HAP-1 (cell line): ENCODE results near the gene DDIT3.
"Not testable (repeated sequence)": the region's sequence is repeated elsewhere in the genome, so short reads cannot be mapped to it uniquely, and the experiment has no call there.

Experiments
- DNase-seq, 2 experiments: peaks; one replicate each; pipeline ENCODE4 v3.0.0-alpha.2; 2016 to 2020; ENCODE audit warnings: low spot score in 2 of 2
- H3K27me3 ChIP-seq: fragments of 250-450 bp; sonication (Bioruptor Pico); 2 replicates; pipeline ENCODE4 v1.5.1; 2020; ENCODE audit warnings: low read depth, mild to moderate bottlenecking, moderate library complexity
- H3K36me3 ChIP-seq: fragments of 250-450 bp; sonication (Bioruptor Pico); replicated peaks from 2 replicates; pipeline ENCODE4 v1.5.1; 2020; ENCODE audit warnings: mild to moderate bottlenecking
- H3K4me1 ChIP-seq: fragments of 250-450 bp; sonication (Bioruptor Pico); 2 replicates; pipeline ENCODE4 v1.5.1; 2020; ENCODE audit warnings: mild to moderate bottlenecking
- H3K4me3 ChIP-seq: fragments of 250-450 bp; sonication (Bioruptor Pico); 2 replicates; pipeline ENCODE4 v1.5.1; 2020; ENCODE audit warnings: mild to moderate bottlenecking, moderate library complexity
- H3K9me3 ChIP-seq: fragments of 250-450 bp; sonication (Bioruptor Pico); 2 replicates; pipeline ENCODE4 v1.5.1; 2020; ENCODE audit warnings: mild to moderate bottlenecking, moderate library complexity
- in situ Hi-C: fragments of 300-500 bp; cut with MboI; formaldehyde crosslinking; loops from 3 replicates; pipeline ENCODE4 v1.14.3; 2020; ENCODE audit warnings: low sequenced_read_pairs, inconsistent platforms, mixed read lengths

Gene DDIT3

DNA sequence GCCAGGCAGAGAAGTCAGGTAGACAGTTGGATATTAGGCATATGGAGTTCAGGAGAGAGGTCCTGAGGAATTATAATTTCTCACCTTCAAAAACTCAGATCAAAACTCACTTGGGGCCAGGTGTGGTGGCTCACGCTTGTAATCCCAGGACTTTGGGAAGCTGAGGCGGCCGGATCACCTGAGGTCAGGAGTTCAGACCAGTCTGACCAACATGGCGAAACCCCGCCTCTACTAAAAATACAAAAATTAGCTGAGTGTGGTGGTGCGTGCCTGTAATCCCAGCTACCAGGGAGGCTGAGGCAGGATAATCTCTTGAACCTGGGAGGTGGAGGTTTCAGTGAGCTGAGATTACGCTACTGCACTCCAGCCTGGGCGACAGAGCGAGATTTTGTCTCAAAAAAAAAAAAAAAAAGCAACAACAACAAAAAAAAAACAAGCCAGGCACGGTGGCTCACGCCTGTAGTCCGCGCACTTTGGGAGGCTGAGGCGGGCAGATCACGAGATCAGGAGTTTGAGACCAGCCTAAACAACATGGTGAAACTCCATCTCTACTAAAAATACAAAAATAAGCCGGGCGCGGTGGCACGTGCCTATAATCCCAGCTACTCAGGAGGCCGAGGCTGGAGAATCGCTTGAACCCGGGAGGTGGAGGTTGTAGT lies 17.9 kb downstream of the DDIT3 start:
- H3K27me3 ChIP-seq, H3K4me3 ChIP-seq, H3K4me1 ChIP-seq, DNase-seq, in situ Hi-C loops, H3K9me3 ChIP-seq: not testable (repeated sequence)
- H3K36me3 ChIP-seq, result peaks cover 89% of the 10 kb centered on the region

- Histone ChIP-seq H3K36me3 (peaks cover 94% of the 10 kb centered on the region), H3K27me3 (no peaks in the 10 kb centered on the region)
Observed at GRCh38 chr12:57500213-57500612, 20.1 kb downstream of the DDIT3 start.

GRCh38 chr12:57498571-57498970 lies 21.7 kb downstream of the DDIT3 start:
- peak in 1 of 2 experiments; percentile 1 for DNase-seq
- Histone ChIP-seq H3K9me3 (no peaks in the 10 kb centered on the region), H3K36me3 (peaks cover 86% of the 10 kb centered on the region), H3K4me3 (no peak overlapping the region), H3K4me1 (no peaks in the 10 kb centered on the region; the same call in 1 of the 2 replicates), H3K27me3 (no peaks in the 10 kb centered on the region)
- in situ Hi-C loops, result no loop called here

More at GRCh38 chr12:57500213-57500612, 20.1 kb downstream of the DDIT3 start:
- no peaks in the 10 kb centered on the region for H3K9me3 ChIP-seq
- no peak overlapping the region for H3K4me3 ChIP-seq
- peaks cover 8% of the 10 kb centered on the region for H3K4me1 ChIP-seq
- in situ Hi-C loops, result no loop called here
- DNase-seq, result no peak

GRCh38 chr12:57498132-57498502 lies 22.2 kb downstream of the DDIT3 start:
- H3K36me3 ChIP-seq, result peaks cover 83% of the 10 kb centered on the region
- in situ Hi-C loops, result no loop called here

DNA sequence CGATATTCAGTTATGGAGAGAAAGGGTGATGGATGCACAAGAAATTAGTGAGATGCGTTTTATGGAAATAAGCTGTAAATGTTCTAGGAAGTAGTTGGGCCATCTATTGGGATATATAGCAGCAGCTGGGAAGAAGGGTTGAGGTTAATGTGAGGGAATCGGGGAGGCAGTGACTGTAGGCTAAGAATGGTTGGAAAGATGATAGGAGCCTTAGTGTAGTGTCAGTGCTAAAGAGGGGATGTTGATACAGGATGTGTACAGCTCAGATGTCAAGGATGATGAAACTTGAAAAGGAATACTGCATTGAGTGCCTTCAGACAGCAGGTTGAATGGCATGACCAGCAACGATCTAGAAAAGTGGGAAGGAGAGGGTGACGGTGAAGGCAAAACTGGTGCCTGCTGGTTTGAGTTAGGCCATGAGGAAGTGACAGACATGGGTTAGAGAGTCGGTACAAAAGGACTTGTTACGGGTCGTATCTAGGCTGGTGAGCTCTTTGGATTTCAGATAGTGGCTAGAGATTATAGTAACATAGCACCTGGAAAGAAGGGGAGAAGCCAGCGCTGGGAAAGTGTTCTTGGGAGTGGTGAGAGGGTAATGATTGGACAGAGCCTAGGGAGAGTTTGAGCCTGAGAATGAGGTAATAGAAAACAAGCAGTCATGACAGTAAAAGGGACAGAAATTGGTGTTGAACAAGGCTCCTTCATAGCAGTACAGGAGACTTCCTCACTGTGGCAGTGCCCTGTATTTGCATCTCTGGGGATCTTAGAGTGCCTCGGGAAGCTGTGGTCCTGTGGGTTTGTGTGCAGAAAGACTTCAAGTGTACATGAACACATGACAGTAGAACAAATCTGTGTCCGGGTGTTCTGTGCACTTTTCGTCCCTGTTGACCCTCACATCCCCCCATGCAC lies 22.8 kb downstream of the DDIT3 start:
- H3K4me1 ChIP-seq, result no peaks in the 10 kb centered on the region
- H3K9me3 ChIP-seq, result no peaks in the 10 kb centered on the region
- H3K36me3 ChIP-seq, result peaks cover 83% of the 10 kb centered on the region
- in situ Hi-C loops, result no loop called here
- no peaks in the 10 kb centered on the region for H3K27me3 ChIP-seq
- no peak overlapping the region for H3K4me3 ChIP-seq
- no peak for DNase-seq

More at GRCh38 chr12:57498132-57498502, 22.2 kb downstream of the DDIT3 start:
- Histone ChIP-seq H3K27me3 (no peaks in the 10 kb centered on the region), H3K9me3 (no peaks in the 10 kb centered on the region), H3K4me1 (no peaks in the 10 kb centered on the region), H3K4me3 (no peak overlapping the region)
- DNase-seq, result peak in 1 of 2 experiments; percentile 1

DNA sequence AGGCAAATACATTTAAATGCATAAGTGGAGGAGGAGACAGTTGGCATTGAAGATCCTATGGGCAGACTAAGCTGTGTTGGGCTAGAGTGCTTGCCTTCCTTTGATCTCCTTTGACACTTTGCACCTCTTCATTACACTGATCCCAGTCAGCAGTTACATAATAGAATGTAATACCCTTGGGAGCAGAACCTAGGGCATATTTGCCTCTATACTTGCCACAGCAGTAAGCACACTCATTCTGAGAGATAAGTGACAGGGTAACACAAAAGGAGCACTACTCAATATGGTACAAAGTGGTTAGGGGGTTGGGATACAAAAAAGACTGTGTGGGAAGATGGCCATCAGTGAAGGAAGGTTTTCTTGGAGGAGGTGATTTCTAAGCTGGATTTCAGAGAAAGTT lies 23.5 kb downstream of the DDIT3 start:
- Histone ChIP-seq H3K4me3 (no peak overlapping the region), H3K36me3 (peaks cover 83% of the 10 kb centered on the region), H3K9me3 (no peaks in the 10 kb centered on the region), H3K4me1 (no peaks in the 10 kb centered on the region), H3K27me3 (no peaks in the 10 kb centered on the region)
- DNase-seq, result peak in 1 of 2 experiments; percentile 2
- in situ Hi-C loops, result no loop called here

GRCh38 chr12:57495051-57495701 lies 25.1 kb downstream of the DDIT3 start:
- peaks cover 81% of the 10 kb centered on the region for H3K36me3 ChIP-seq
- in situ Hi-C loops, result not testable (repeated sequence)

GRCh38 chr12:57491393-57492280 lies 28.7 kb downstream of the DDIT3 start:
- Histone ChIP-seq H3K4me3 (no peak overlapping the region), H3K27me3 (no peaks in the 10 kb centered on the region), H3K4me1 (no peaks in the 10 kb centered on the region), H3K36me3 (peaks cover 62% of the 10 kb centered on the region), H3K9me3 (no peaks in the 10 kb centered on the region)
- DNase-seq, result peak in 1 of 2 experiments; percentile 28
- in situ Hi-C loops, result no loop called here

More at GRCh38 chr12:57495051-57495701, 25.1 kb downstream of the DDIT3 start:
- not testable (repeated sequence) for DNase-seq, H3K4me3 ChIP-seq, H3K9me3 ChIP-seq, H3K27me3 ChIP-seq, H3K4me1 ChIP-seq

DNA sequence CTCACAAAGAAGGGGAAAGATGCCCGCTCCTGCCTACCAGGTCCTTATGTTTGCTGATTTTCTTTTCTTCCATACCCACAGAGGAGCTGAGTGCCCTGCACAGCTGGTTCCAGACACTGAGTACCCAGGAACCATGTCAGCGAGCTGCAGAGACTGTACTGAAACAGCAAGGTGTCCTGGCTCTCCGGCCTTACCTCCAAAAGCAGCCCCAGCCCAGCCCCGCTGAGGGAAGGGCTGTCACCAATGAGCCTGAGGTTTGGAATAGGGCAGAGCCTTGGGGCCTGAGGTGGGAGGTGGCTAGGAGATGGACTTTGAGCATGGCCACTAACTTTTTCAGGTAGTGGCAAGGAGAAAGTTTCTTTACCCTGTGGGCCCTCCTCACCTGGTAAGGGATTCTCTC lies 30.2 kb downstream of the DDIT3 start:
- Histone ChIP-seq H3K4me3 (no peak overlapping the region), H3K4me1 (no peaks in the 10 kb centered on the region), H3K9me3 (no peaks in the 10 kb centered on the region), H3K36me3 (peaks cover 51% of the 10 kb centered on the region), H3K27me3 (no peaks in the 10 kb centered on the region)
- in situ Hi-C loops, result no loop called here
- no peak for DNase-seq

- Histone ChIP-seq H3K27me3 (no peaks in the 10 kb centered on the region), H3K4me1 (no peaks in the 10 kb centered on the region), H3K36me3 (peaks cover 46% of the 10 kb centered on the region), H3K4me3 (peak overlapping the region; percentile 92), H3K9me3 (no peaks in the 10 kb centered on the region)
- DNase-seq, result no peak
- in situ Hi-C loops, result no loop called here
Observed at GRCh38 chr12:57489157-57489641, 31.1 kb downstream of the DDIT3 start.

GRCh38 chr12:57488402-57489156 lies 31.7 kb downstream of the DDIT3 start:
- in situ Hi-C loops, result no loop called here
- H3K27me3 ChIP-seq, result no peaks in the 10 kb centered on the region
- H3K36me3 ChIP-seq, result peaks cover 42% of the 10 kb centered on the region
- H3K4me3 ChIP-seq, result peak overlapping the region; percentile 92
- H3K9me3 ChIP-seq, result no peaks in the 10 kb centered on the region
- DNase-seq, result no peak
- no peaks in the 10 kb centered on the region for H3K4me1 ChIP-seq

GRCh38 chr12:57487597-57488401 lies 32.5 kb downstream of the DDIT3 start, which contains the start of gene MARS1:
MARS1 (plus strand) TSS chr12:57488068; CDS start chr12:57488091, 23 bp downstream.
- Histone ChIP-seq H3K9me3 (no peaks in the 10 kb centered on the region), H3K4me3 (peak within 1 kb of the TSS; percentile 92), H3K27me3 (no peaks in the 10 kb centered on the region), H3K4me1 (no peaks in the 10 kb centered on the region), H3K36me3 (peaks cover 39% of the 10 kb centered on the region)
- in situ Hi-C loops, result no loop called here
- DNase-seq, result peak; percentile 94 to 97
